T-helper 22 cell (primary cell): ENCODE data around the gene DIS3L2.
"Not testable (repeated sequence)": the region's sequence is repeated elsewhere in the genome, so short reads cannot be mapped to it uniquely, and the experiment has no call there.

ENCODE experiments used
- DNase-seq: peaks from one replicate; pipeline ENCODE4 v3.0.0-alpha.2; 2020; ENCODE audit warnings: low read depth

The DIS3L2 gene

GRCh38 chr2:232368311-232368731, 406.8 kb downstream of the DIS3L2 start:
- no peak for DNase-seq

- no peak for DNase-seq
Measured at GRCh38 chr2:232369126-232369951, 407.8 kb downstream of the DIS3L2 start.

- DNase-seq = not testable (repeated sequence)
Measured at GRCh38 chr2:232370007-232370406, 408.5 kb downstream of the DIS3L2 start.

- no peak for DNase-seq
Measured at GRCh38 chr2:232372231-232373208, 411.0 kb downstream of the DIS3L2 start.

- no peak for DNase-seq
Measured at GRCh38 chr2:232374356-232374755, 412.8 kb downstream of the DIS3L2 start.

GRCh38 chr2:232375164-232375563, 413.7 kb downstream of the DIS3L2 start:
- no peak for DNase-seq

GRCh38 chr2:232376260-232376659, 414.7 kb downstream of the DIS3L2 start:
- no peak for DNase-seq

- no peak for DNase-seq
Measured at GRCh38 chr2:232376713-232377112, 415.2 kb downstream of the DIS3L2 start.

- DNase-seq = no peak
Measured at GRCh38 chr2:232377319-232377718, 415.8 kb downstream of the DIS3L2 start.

- DNase-seq = no peak
Measured at GRCh38 chr2:232377841-232378734, 416.6 kb downstream of the DIS3L2 start.

- not testable (repeated sequence) for DNase-seq
Measured at GRCh38 chr2:232378735-232379151, 417.2 kb downstream of the DIS3L2 start, which contains the start of gene ALPP. TSS of gene ALPP (plus strand) at chr2:232378751. CDS start at chr2:232378803, 52 bp downstream.

- DNase-seq = not testable (repeated sequence)
Measured at GRCh38 chr2:232379610-232380590, 418.4 kb downstream of the DIS3L2 start.

GRCh38 chr2:232381204-232382031, 419.9 kb downstream of the DIS3L2 start:
- DNase-seq = not testable (repeated sequence)

GRCh38 chr2:232382331-232383225, 421.1 kb downstream of the DIS3L2 start:
- DNase-seq = no peak

- no peak for DNase-seq
Measured at GRCh38 chr2:232384466-232384865, 423.0 kb downstream of the DIS3L2 start.

GRCh38 chr2:232385058-232385457, 423.5 kb downstream of the DIS3L2 start:
- not testable (repeated sequence) for DNase-seq

GRCh38 chr2:232385660-232386489, 424.4 kb downstream of the DIS3L2 start:
- DNase-seq = no peak

GRCh38 chr2:232386490-232386739, 424.9 kb downstream of the DIS3L2 start:
- no peak for DNase-seq
